ENCODE results near the gene MLH3.
A peak's percentile ranks its signal among the peaks of the same experiment; 100 is the strongest.

Gene MLH3

GRCh38 chr14:74979442-74980397 is 71.5 kb downstream of the MLH3 start:
- Histone ChIP-seq H3K9me3 (ENCODE audit: control insufficient read depth in 2 of 2, low read length in 2 of 2) (no peaks in the 10 kb centered on the region), H3K4me3 (ENCODE audit: low read length in 2 of 2) (no peak overlapping the region), H3K36me3 (ENCODE audit: control insufficient read depth in 2 of 2, insufficient read depth in 2 of 2, low read length in 2 of 2) (no peaks in the 10 kb centered on the region), H3K27me3 (ENCODE audit: control insufficient read depth in 1 of 2, insufficient read depth in 2 of 2, low read length in 2 of 2) (no peaks in the 10 kb centered on the region), H3K27ac (ENCODE audit: low read length) (no peak overlapping the region), H3K9ac (ENCODE audit: low read length in 2 of 2) (peak overlapping the region in 1 of 2 donors; percentile 13), H3K4me1 (ENCODE audit: control insufficient read depth, insufficient read depth, low read length) (peaks cover 15% of the 10 kb centered on the region)

- Histone ChIP-seq H3K27ac (ENCODE audit: low read length) (no peak overlapping the region), H3K27me3 (ENCODE audit: control insufficient read depth in 1 of 2, insufficient read depth in 2 of 2, low read length in 2 of 2) (no peaks in the 10 kb centered on the region), H3K9me3 (ENCODE audit: control insufficient read depth in 2 of 2, low read length in 2 of 2) (no peaks in the 10 kb centered on the region), H3K4me3 (ENCODE audit: low read length in 2 of 2) (no peak overlapping the region), H3K4me1 (ENCODE audit: control insufficient read depth, insufficient read depth, low read length) (peaks cover 22% of the 10 kb centered on the region), H3K36me3 (ENCODE audit: control insufficient read depth in 2 of 2, insufficient read depth in 2 of 2, low read length in 2 of 2) (no peaks in the 10 kb centered on the region), H3K9ac (ENCODE audit: low read length in 2 of 2) (no peak overlapping the region)
These were observed 72.2 kb downstream of the MLH3 start for GRCh38 chr14:74979029-74979428.

- no peaks in the 10 kb centered on the region for H3K36me3 ChIP-seq (ENCODE audit: control insufficient read depth in 2 of 2, insufficient read depth in 2 of 2, low read length in 2 of 2)
- H3K27ac ChIP-seq (ENCODE audit: low read length) = no peak overlapping the region
- H3K4me1 ChIP-seq (ENCODE audit: control insufficient read depth, insufficient read depth, low read length) = peaks cover 26% of the 10 kb centered on the region
- no peak overlapping the region for H3K4me3 ChIP-seq (ENCODE audit: low read length in 2 of 2)
- no peak overlapping the region for H3K9ac ChIP-seq (ENCODE audit: low read length in 2 of 2)
- no peaks in the 10 kb centered on the region for H3K27me3 ChIP-seq (ENCODE audit: control insufficient read depth in 1 of 2, insufficient read depth in 2 of 2, low read length in 2 of 2)
- no peaks in the 10 kb centered on the region for H3K9me3 ChIP-seq (ENCODE audit: control insufficient read depth in 2 of 2, low read length in 2 of 2)
These were observed 72.8 kb downstream of the MLH3 start for GRCh38 chr14:74978416-74978947.

- Histone ChIP-seq H3K36me3 (ENCODE audit: control insufficient read depth in 2 of 2, insufficient read depth in 2 of 2, low read length in 2 of 2) (no peaks in the 10 kb centered on the region), H3K4me3 (ENCODE audit: low read length in 2 of 2) (no peak overlapping the region), H3K9me3 (ENCODE audit: control insufficient read depth in 2 of 2, low read length in 2 of 2) (no peaks in the 10 kb centered on the region), H3K27me3 (ENCODE audit: control insufficient read depth in 1 of 2, insufficient read depth in 2 of 2, low read length in 2 of 2) (no peaks in the 10 kb centered on the region), H3K4me1 (ENCODE audit: control insufficient read depth, insufficient read depth, low read length) (peaks cover 29% of the 10 kb centered on the region), H3K9ac (ENCODE audit: low read length in 2 of 2) (no peak overlapping the region), H3K27ac (ENCODE audit: low read length) (no peak overlapping the region)
These were observed 73.3 kb downstream of the MLH3 start for GRCh38 chr14:74977901-74978385.

- Histone ChIP-seq H3K36me3 (ENCODE audit: control insufficient read depth in 2 of 2, insufficient read depth in 2 of 2, low read length in 2 of 2) (no peaks in the 10 kb centered on the region), H3K9me3 (ENCODE audit: control insufficient read depth in 2 of 2, low read length in 2 of 2) (no peaks in the 10 kb centered on the region), H3K4me3 (ENCODE audit: low read length in 2 of 2) (no peak overlapping the region), H3K27me3 (ENCODE audit: control insufficient read depth in 1 of 2, insufficient read depth in 2 of 2, low read length in 2 of 2) (no peaks in the 10 kb centered on the region), H3K4me1 (ENCODE audit: control insufficient read depth, insufficient read depth, low read length) (peaks cover 31% of the 10 kb centered on the region), H3K9ac (ENCODE audit: low read length in 2 of 2) (no peak overlapping the region), H3K27ac (ENCODE audit: low read length) (no peak overlapping the region)
These were observed 73.9 kb downstream of the MLH3 start for GRCh38 chr14:74977164-74977900.

- Histone ChIP-seq H3K4me1 (ENCODE audit: control insufficient read depth, insufficient read depth, low read length) (peaks cover 31% of the 10 kb centered on the region), H3K36me3 (ENCODE audit: control insufficient read depth in 2 of 2, insufficient read depth in 2 of 2, low read length in 2 of 2) (no peaks in the 10 kb centered on the region), H3K27me3 (ENCODE audit: control insufficient read depth in 1 of 2, insufficient read depth in 2 of 2, low read length in 2 of 2) (no peaks in the 10 kb centered on the region), H3K4me3 (ENCODE audit: low read length in 2 of 2) (no peak overlapping the region), H3K9ac (ENCODE audit: low read length in 2 of 2) (no peak overlapping the region), H3K9me3 (ENCODE audit: control insufficient read depth in 2 of 2, low read length in 2 of 2) (no peaks in the 10 kb centered on the region), H3K27ac (ENCODE audit: low read length) (no peak overlapping the region)
These were observed 74.8 kb downstream of the MLH3 start for GRCh38 chr14:74976264-74977113.

- no peaks in the 10 kb centered on the region for H3K9me3 ChIP-seq (ENCODE audit: control insufficient read depth in 2 of 2, low read length in 2 of 2)
- H3K4me1 ChIP-seq (ENCODE audit: control insufficient read depth, insufficient read depth, low read length) = peaks cover 27% of the 10 kb centered on the region
- H3K36me3 ChIP-seq (ENCODE audit: control insufficient read depth in 2 of 2, insufficient read depth in 2 of 2, low read length in 2 of 2) = no peaks in the 10 kb centered on the region
- H3K27me3 ChIP-seq (ENCODE audit: control insufficient read depth in 1 of 2, insufficient read depth in 2 of 2, low read length in 2 of 2) = no peaks in the 10 kb centered on the region
- no peak overlapping the region for H3K9ac ChIP-seq (ENCODE audit: low read length in 2 of 2)
- H3K4me3 ChIP-seq (ENCODE audit: low read length in 2 of 2) = no peak overlapping the region
- no peak overlapping the region for H3K27ac ChIP-seq (ENCODE audit: low read length)
These were observed 76.0 kb downstream of the MLH3 start for GRCh38 chr14:74975059-74975810.

- Histone ChIP-seq H3K27me3 (ENCODE audit: control insufficient read depth in 1 of 2, insufficient read depth in 2 of 2, low read length in 2 of 2) (no peaks in the 10 kb centered on the region), H3K4me3 (ENCODE audit: low read length in 2 of 2) (no peak overlapping the region), H3K36me3 (ENCODE audit: control insufficient read depth in 2 of 2, insufficient read depth in 2 of 2, low read length in 2 of 2) (no peaks in the 10 kb centered on the region), H3K4me1 (ENCODE audit: control insufficient read depth, insufficient read depth, low read length) (peaks cover 24% of the 10 kb centered on the region), H3K9ac (ENCODE audit: low read length in 2 of 2) (no peak overlapping the region), H3K27ac (ENCODE audit: low read length) (no peak overlapping the region), H3K9me3 (ENCODE audit: control insufficient read depth in 2 of 2, low read length in 2 of 2) (no peaks in the 10 kb centered on the region)
These were observed 76.8 kb downstream of the MLH3 start for GRCh38 chr14:74974364-74975058.

- Histone ChIP-seq H3K27ac (ENCODE audit: low read length) (peak overlapping the region; percentile 24), H3K36me3 (ENCODE audit: control insufficient read depth in 2 of 2, insufficient read depth in 2 of 2, low read length in 2 of 2) (no peaks in the 10 kb centered on the region), H3K9ac (ENCODE audit: low read length in 2 of 2) (no peak overlapping the region), H3K4me3 (ENCODE audit: low read length in 2 of 2) (no peak overlapping the region), H3K9me3 (ENCODE audit: control insufficient read depth in 2 of 2, low read length in 2 of 2) (no peaks in the 10 kb centered on the region), H3K4me1 (ENCODE audit: control insufficient read depth, insufficient read depth, low read length) (peaks cover 25% of the 10 kb centered on the region), H3K27me3 (ENCODE audit: control insufficient read depth in 1 of 2, insufficient read depth in 2 of 2, low read length in 2 of 2) (no peaks in the 10 kb centered on the region)
These were observed 77.3 kb downstream of the MLH3 start for GRCh38 chr14:74973905-74974363.
